Progenitor cell of endocrine pancreas (in vitro differentiated cells): ENCODE results near the gene CCDC196. TPM values are rescaled to one million over a fixed set of nuclear protein-coding genes. Genes with fewer than 3 reads are reported as not detected.

Source experiments
- DNase-seq: peaks from one replicate; pipeline ENCODE4 v3.0.0; 2021; ENCODE audit warnings: low spot score; ENCODE audit not compliant: unreplicated experiment
- H3K27ac Mint-ChIP-seq: 2 replicates; pipeline ENCODE4 v1.8.0; 2021; ENCODE audit warnings: mild to moderate bottlenecking, moderate library complexity, mixed read lengths
- H3K27me3 Mint-ChIP-seq: 2 replicates; pipeline ENCODE4 v1.8.0; 2021; ENCODE audit warnings: mixed read lengths
- H3K36me3 Mint-ChIP-seq: 2 replicates; pipeline ENCODE4 v1.8.0; 2022; ENCODE audit warnings: mixed read lengths; ENCODE audit not compliant: insufficient read depth
- H3K4me1 Mint-ChIP-seq: 2 replicates; pipeline ENCODE4 v1.8.0; 2021; ENCODE audit warnings: low read depth, mixed read lengths
- H3K4me3 Mint-ChIP-seq: 2 replicates; pipeline ENCODE4 v1.8.0; 2021; ENCODE audit warnings: low read depth, mild to moderate bottlenecking, moderate library complexity, mixed read lengths
- H3K9me3 Mint-ChIP-seq: 2 replicates; pipeline ENCODE4 v1.8.0; 2021; ENCODE audit warnings: low read depth, mixed read lengths
- long read RNA-seq: library from polyadenylated mRNA; unstranded; transcript quantifications from one replicate; pipeline ENCODE4 v2.0.0, GENCODE V29; 2020
- total RNA-seq: library from RNA; stranded (reverse); gene quantifications from 2 replicates; pipeline ENCODE4 v1.2.1, GENCODE V29; 2021
- TF ChIP-seq, protein P1 (sequence below): fragments of 200-600 bp; sonication (generic); IDR thresholded peaks from one replicate; pipeline ENCODE4 v1.5.0; 2021; ENCODE audit warnings: antibody characterized with exemption, mild to moderate bottlenecking; ENCODE audit not compliant: unreplicated experiment

CCDC196 gene, protein sequence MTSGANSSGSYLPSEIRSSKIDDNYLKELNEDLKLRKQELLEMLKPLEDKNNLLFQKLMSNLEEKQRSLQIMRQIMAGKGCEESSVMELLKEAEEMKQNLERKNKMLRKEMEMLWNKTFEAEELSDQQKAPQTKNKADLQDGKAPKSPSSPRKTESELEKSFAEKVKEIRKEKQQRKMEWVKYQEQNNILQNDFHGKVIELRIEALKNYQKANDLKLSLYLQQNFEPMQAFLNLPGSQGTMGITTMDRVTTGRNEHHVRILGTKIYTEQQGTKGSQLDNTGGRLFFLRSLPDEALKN
- not detected in 2 replicates for total RNA-seq
- long read RNA-seq: 0 reads

DNA sequence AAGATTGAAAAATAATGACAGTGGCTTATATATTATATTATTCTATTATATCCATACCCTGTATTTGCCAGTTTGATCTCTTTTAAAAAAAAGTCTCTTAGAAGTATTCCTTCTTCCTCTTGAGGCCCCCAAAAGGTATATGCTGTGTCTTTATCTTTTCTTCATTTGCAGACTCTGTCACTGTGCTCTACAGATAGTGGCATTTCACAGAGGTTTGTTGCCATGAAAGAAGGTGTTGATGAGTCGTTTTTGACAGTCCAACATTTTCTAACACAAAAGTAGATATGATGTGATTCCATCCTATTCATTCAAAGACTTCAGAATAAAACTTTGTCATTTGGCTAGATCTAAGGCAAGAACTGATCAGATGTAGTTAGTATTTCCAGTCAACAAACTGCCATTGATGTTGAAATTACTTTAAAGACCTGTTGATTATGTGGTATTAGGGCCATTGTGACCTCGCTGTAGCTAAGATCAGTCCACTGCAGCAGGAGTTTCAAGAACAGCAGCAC lies at the start of gene CCDC196:
TSS of gene CCDC196 (plus strand) at position 462 of the 512 bp plus-strand sequence. CDS start 132 bp downstream, outside the sequence.
- H3K4me3 Mint-ChIP-seq: no peak within 1 kb of the TSS
- H3K9me3 Mint-ChIP-seq: no peaks in the 10 kb centered on the region
- H3K4me1 Mint-ChIP-seq: peaks cover 2% of the 10 kb centered on the region
- no peak within 1 kb of the TSS for H3K27ac Mint-ChIP-seq
- no peaks in the 10 kb centered on the region for H3K36me3 Mint-ChIP-seq
- DNase-seq: no peak
- TF ChIP-seq, protein P1, sequence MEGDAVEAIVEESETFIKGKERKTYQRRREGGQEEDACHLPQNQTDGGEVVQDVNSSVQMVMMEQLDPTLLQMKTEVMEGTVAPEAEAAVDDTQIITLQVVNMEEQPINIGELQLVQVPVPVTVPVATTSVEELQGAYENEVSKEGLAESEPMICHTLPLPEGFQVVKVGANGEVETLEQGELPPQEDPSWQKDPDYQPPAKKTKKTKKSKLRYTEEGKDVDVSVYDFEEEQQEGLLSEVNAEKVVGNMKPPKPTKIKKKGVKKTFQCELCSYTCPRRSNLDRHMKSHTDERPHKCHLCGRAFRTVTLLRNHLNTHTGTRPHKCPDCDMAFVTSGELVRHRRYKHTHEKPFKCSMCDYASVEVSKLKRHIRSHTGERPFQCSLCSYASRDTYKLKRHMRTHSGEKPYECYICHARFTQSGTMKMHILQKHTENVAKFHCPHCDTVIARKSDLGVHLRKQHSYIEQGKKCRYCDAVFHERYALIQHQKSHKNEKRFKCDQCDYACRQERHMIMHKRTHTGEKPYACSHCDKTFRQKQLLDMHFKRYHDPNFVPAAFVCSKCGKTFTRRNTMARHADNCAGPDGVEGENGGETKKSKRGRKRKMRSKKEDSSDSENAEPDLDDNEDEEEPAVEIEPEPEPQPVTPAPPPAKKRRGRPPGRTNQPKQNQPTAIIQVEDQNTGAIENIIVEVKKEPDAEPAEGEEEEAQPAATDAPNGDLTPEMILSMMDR: no peak
- H3K27me3 Mint-ChIP-seq: peaks cover 4% of the 10 kb centered on the region

DNA sequence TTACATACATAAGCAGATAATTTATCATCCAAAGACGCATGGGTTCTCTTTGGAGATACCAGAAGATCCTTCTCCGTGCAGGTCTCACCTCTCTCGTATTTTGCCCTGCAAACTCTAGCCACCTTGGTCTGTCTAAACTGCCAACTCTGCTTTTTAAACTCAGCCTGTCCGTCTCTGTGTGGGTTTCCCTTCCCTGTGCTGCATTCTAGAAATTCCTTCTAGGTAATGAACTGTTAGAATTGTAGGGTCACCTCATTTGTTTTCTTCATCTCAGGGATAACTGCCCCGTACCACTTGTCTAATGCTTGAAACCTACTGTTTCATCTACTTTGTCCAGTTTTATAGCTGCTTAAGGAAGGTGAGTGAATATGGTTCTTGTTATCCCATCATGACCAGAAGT lies 45.4 kb upstream of the CCDC196 start:
- H3K36me3 Mint-ChIP-seq: no peaks in the 10 kb centered on the region
- no peak overlapping the region for H3K27ac Mint-ChIP-seq
- peaks cover 16% of the 10 kb centered on the region for H3K9me3 Mint-ChIP-seq
- no peak overlapping the region for H3K4me3 Mint-ChIP-seq
- TF ChIP-seq, protein P1: no peak
- no peak for DNase-seq
- H3K4me1 Mint-ChIP-seq: no peaks in the 10 kb centered on the region
- no peaks in the 10 kb centered on the region for H3K27me3 Mint-ChIP-seq

DNA sequence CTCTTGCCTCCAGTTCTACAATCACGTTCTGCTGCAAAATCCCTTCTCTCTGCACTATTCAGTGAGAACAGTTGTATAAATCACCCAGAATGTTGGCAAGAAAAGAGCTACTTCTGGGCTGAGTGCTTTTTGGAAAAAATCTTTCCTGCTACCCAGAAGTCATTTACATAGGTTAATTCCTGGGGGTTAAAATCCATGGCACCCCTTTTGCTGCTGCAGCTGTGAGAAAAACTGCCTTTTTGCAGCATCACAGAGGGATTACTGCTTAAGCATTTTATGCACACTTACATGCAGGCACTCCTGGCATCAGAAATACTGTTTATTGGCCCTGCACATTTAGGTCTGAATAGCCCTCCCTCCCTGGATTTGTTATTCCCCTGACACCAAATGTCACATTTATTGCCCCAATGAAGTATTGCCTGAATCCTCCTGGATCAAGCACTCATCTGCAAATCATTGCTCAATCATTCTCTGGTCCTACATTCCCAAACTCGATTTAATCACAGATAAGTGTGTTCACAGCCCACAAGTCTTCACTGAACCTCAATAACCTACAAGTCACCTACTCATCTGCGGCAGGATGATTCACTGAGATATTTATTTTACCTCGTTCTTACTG lies 43.1 kb upstream of the CCDC196 start:
- no peaks in the 10 kb centered on the region for H3K4me1 Mint-ChIP-seq
- no peaks in the 10 kb centered on the region for H3K27me3 Mint-ChIP-seq
- peaks cover 13% of the 10 kb centered on the region for H3K9me3 Mint-ChIP-seq
- H3K4me3 Mint-ChIP-seq: no peak overlapping the region
- no peak for DNase-seq
- H3K36me3 Mint-ChIP-seq: no peaks in the 10 kb centered on the region
- H3K27ac Mint-ChIP-seq: no peak overlapping the region
- TF ChIP-seq, protein P1: no peak

DNA sequence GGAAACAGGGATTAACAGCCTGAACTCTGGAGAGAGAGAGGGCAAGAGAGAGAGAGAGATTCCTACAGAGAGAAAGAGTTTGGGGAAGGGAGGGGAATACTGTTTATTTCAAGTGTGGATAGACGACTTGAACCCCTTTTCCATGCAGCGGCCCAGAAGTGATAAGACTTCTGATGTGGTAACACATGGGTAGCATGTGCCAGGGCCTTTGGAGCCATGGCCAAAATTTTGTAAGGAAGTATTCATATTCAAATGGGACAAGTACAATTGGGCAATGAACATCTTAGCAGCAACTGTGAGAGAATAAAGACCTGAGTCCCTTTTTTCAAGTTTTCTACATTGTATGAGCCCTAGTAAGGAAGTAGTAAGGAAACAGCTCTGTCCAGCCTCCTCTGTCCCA lies 42.4 kb upstream of the CCDC196 start:
- TF ChIP-seq, protein P1: no peak
- Mint-ChIP-seq H3K9me3 (peaks cover 10% of the 10 kb centered on the region), H3K27ac (no peak overlapping the region), H3K36me3 (no peaks in the 10 kb centered on the region), H3K4me1 (no peaks in the 10 kb centered on the region), H3K4me3 (no peak overlapping the region), H3K27me3 (no peaks in the 10 kb centered on the region)
- no peak for DNase-seq

DNA sequence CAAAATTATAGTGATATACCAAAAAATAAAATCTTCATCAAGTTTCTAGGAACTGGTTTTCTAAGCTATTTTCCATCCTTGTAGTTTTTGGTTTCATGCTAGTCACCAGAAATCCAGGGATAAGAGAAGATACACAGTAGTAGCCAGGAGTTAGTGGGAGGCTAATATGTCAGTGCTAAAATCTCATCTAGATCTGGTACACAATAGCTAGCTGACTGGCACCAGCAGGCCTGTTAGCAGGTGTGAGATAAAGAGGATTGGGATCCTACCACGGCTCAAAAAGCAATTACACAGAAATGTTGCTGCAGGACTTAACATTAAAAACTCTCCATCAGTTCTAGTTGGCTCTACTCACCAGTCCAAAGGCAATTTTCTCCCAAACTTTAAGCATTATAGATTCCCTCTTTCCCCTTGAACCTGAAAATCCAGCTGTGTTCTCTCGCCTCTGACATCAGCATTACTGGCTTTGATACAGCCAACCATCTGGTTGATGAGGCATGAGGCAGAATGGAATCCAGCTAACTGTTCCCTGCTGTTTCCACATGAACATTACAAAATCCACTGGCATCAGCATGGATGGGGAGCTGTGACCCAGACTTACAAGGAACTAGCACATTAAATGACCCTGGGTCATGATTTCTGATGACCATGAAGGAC lies 41.8 kb upstream of the CCDC196 start:
- Mint-ChIP-seq H3K4me3 (no peak overlapping the region), H3K36me3 (no peaks in the 10 kb centered on the region), H3K9me3 (peaks cover 10% of the 10 kb centered on the region), H3K27me3 (no peaks in the 10 kb centered on the region), H3K27ac (no peak overlapping the region), H3K4me1 (peaks cover 3% of the 10 kb centered on the region)
- DNase-seq: no peak
- TF ChIP-seq, protein P1: no peak
